Central memory CD8-positive, alpha-beta T cell (primary cell): ENCODE data around the gene SARDH.
A peak's percentile ranks its signal among the peaks of the same experiment; 100 is the strongest.
"Not testable (repeated sequence)": the region's sequence is repeated elsewhere in the genome, so short reads cannot be mapped to it uniquely, and the experiment has no call there.

Source experiments
- ATAC-seq: fragments of 150-1000 bp; cut with Tn5 transposase; replicated peaks from 2 replicates; pipeline ENCODE4 v1.10.0; 2022; ENCODE audit warnings: mild to moderate bottlenecking, moderate FRiP score, moderate number of reproducible peaks; ENCODE audit not compliant: poor library complexity, severe bottlenecking; ENCODE audit errors: extremely low read depth
- DNase-seq, 2 donors: peaks; one replicate each; pipeline ENCODE4 v3.0.0; 2021; ENCODE audit warnings: low spot score in 2 of 2
- H3K27ac Mint-ChIP-seq: one replicate; pipeline ENCODE4 v1.8.0; 2022; ENCODE audit warnings: low read depth, mild to moderate bottlenecking, moderate library complexity, mixed read lengths
- H3K27me3 Mint-ChIP-seq: one replicate; pipeline ENCODE4 v1.8.0; 2022; ENCODE audit warnings: mixed read lengths
- H3K36me3 Mint-ChIP-seq: one replicate; pipeline ENCODE4 v1.8.0; 2022; ENCODE audit warnings: mild to moderate bottlenecking, moderate library complexity, mixed read lengths; ENCODE audit not compliant: insufficient read depth
- H3K4me1 Mint-ChIP-seq: one replicate; pipeline ENCODE4 v1.8.0; 2022; ENCODE audit warnings: mixed read lengths
- H3K4me3 Mint-ChIP-seq: one replicate; pipeline ENCODE4 v1.8.0; 2022; ENCODE audit warnings: mild to moderate bottlenecking, moderate library complexity, mixed read lengths
- H3K9me3 Mint-ChIP-seq: one replicate; pipeline ENCODE4 v1.8.0; 2022; ENCODE audit warnings: mixed read lengths

Gene SARDH

GRCh38 chr9:133633681-133634080 is 104.5 kb downstream of the SARDH start:
- DNase-seq (no peak), ATAC-seq (no peak)
- Mint-ChIP-seq H3K4me1 (no peaks in the 10 kb centered on the region), H3K4me3 (no peak overlapping the region), H3K36me3 (no peaks in the 10 kb centered on the region), H3K9me3 (no peaks in the 10 kb centered on the region), H3K27me3 (peaks cover 10% of the 10 kb centered on the region), H3K27ac (no peak overlapping the region)

GRCh38 chr9:133632806-133633680 is 105.1 kb downstream of the SARDH start:
- H3K4me3 Mint-ChIP-seq, result no peak overlapping the region
- DNase-seq, result no peak

GRCh38 chr9:133631111-133631510 is 107.0 kb downstream of the SARDH start:
- H3K36me3 Mint-ChIP-seq, result no peaks in the 10 kb centered on the region
- DNase-seq (no peak), ATAC-seq (no peak)
- peaks cover 10% of the 10 kb centered on the region for H3K27me3 Mint-ChIP-seq
- H3K9me3 Mint-ChIP-seq, result peaks cover 7% of the 10 kb centered on the region
- H3K27ac Mint-ChIP-seq, result no peak overlapping the region
- no peaks in the 10 kb centered on the region for H3K4me1 Mint-ChIP-seq
- no peak overlapping the region for H3K4me3 Mint-ChIP-seq

More at GRCh38 chr9:133632806-133633680, 105.1 kb downstream of the SARDH start:
- no peak for ATAC-seq
- Mint-ChIP-seq H3K9me3 (no peaks in the 10 kb centered on the region), H3K27ac (no peak overlapping the region), H3K4me1 (no peaks in the 10 kb centered on the region), H3K27me3 (peaks cover 10% of the 10 kb centered on the region), H3K36me3 (no peaks in the 10 kb centered on the region)

DNA sequence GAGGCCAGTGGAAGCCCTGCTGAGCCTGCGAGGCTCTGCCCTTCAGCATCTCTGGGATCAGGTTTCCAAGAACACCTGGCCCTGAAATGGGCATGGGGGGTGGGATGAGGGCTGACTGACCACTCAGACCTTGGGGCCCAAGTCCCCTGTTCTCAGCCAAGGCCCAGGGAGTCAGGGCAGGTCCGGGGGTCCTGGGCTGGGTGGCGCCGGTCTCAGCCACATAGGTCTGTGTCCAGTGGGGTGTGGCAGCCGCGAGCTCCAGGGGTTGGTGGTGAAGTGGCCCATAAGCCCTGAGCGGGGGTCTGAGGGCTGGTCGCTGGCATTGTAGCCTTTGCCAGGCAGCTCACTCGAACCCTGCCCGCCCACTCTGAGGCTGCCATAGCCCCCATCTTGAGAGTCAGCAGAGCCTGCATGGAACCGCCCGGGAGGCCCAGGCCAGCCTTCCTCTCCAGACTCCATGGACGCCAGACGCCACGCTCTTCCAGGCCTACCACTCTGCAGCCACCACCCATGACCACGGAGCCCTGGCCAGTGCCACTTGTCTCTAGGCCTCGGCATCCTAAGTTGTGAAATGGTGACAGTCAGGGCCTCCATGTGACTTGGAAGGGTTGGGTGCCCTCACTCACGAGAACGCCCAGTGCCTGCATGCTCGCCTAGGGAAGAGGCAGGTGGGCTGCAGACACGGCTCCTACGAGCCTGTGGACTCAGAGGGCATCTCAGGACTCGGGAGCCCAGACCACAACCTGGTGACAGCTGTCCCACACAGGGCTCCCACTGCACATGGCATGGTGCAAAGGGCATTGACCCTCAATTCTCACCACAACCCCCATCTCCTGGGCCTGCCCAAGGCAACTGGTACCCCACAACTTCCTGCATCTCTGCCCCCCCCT is 108.7 kb downstream of the SARDH start:
- H3K4me3 Mint-ChIP-seq, result no peak overlapping the region
- H3K27ac Mint-ChIP-seq, result no peak overlapping the region
- peaks cover 9% of the 10 kb centered on the region for H3K9me3 Mint-ChIP-seq
- no peaks in the 10 kb centered on the region for H3K36me3 Mint-ChIP-seq
- H3K27me3 Mint-ChIP-seq, result peaks cover 10% of the 10 kb centered on the region
- no peaks in the 10 kb centered on the region for H3K4me1 Mint-ChIP-seq
- ATAC-seq (no peak), DNase-seq (no peak)

DNA sequence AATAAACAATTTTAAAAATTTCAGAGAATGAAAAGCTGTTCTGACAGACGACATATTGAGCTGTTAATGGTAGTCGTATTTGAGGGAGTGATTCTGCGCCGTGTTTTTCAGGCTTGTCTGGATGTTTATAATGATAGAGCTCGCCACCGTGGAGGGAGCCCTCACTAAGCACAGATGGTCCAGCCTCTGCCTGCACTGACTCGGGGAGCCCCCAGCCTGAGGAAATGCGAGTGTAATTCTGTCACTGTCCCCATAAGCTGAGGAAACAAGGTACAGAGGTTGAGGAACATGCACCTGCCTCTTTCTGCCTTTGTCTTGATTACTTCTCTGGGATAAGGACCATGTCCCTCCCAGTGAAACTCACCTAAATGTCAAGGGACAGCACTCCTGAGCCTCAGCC is 109.4 kb downstream of the SARDH start:
- no peak for DNase-seq
- peaks cover 9% of the 10 kb centered on the region for H3K9me3 Mint-ChIP-seq
- H3K27me3 Mint-ChIP-seq, result peaks cover 10% of the 10 kb centered on the region
- no peak for ATAC-seq
- no peaks in the 10 kb centered on the region for H3K36me3 Mint-ChIP-seq
- H3K4me1 Mint-ChIP-seq, result no peaks in the 10 kb centered on the region
- H3K27ac Mint-ChIP-seq, result no peak overlapping the region
- H3K4me3 Mint-ChIP-seq, result no peak overlapping the region

DNA sequence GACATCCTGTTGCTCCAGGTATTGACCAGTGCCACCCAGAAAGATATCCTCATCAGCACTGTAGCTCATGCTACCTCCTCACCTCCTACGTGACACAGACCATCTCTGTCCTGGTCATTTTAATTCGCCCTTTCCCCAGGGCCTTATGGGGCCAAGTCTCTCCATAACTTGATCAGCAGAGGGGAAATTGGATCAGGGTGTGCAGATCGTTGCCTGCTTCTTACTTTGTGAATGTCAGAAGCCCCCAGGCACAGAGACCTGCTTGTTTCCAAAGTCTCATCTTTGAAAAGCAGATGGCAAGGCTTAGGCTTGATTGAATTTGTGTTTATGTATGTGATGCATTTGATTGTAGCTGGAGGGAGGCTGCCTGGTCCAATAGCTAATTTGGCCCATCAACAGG is 110.8 kb downstream of the SARDH start:
- H3K4me1 Mint-ChIP-seq, result no peaks in the 10 kb centered on the region
- no peak overlapping the region for H3K4me3 Mint-ChIP-seq
- ATAC-seq (no peak), DNase-seq (no peak)
- H3K27me3 Mint-ChIP-seq, result peaks cover 10% of the 10 kb centered on the region
- H3K36me3 Mint-ChIP-seq, result no peaks in the 10 kb centered on the region
- H3K27ac Mint-ChIP-seq, result no peak overlapping the region
- H3K9me3 Mint-ChIP-seq, result peaks cover 9% of the 10 kb centered on the region

- H3K4me1 Mint-ChIP-seq, H3K36me3 Mint-ChIP-seq, ATAC-seq: not testable (repeated sequence)
These were observed 112.1 kb downstream of the SARDH start for GRCh38 chr9:133626008-133626407.

GRCh38 chr9:133622555-133622954 is 115.6 kb downstream of the SARDH start:
- Mint-ChIP-seq H3K27ac (peak overlapping the region; percentile 70), H3K27me3 (no peaks in the 10 kb centered on the region), H3K4me3 (no peak overlapping the region), H3K36me3 (peaks cover 4% of the 10 kb centered on the region), H3K9me3 (peaks cover 9% of the 10 kb centered on the region), H3K4me1 (peaks cover 29% of the 10 kb centered on the region)
- ATAC-seq (no peak), DNase-seq (no peak)

More at GRCh38 chr9:133626008-133626407, 112.1 kb downstream of the SARDH start:
- not testable (repeated sequence) for H3K4me3 Mint-ChIP-seq, H3K27ac Mint-ChIP-seq, H3K9me3 Mint-ChIP-seq, H3K27me3 Mint-ChIP-seq, DNase-seq

- Mint-ChIP-seq H3K9me3 (peaks cover 9% of the 10 kb centered on the region), H3K4me3 (no peak overlapping the region), H3K36me3 (peaks cover 4% of the 10 kb centered on the region), H3K4me1 (peaks cover 29% of the 10 kb centered on the region), H3K27ac (peak overlapping the region; percentile 70), H3K27me3 (no peaks in the 10 kb centered on the region)
- DNase-seq, result no peak
- no peak for ATAC-seq
These were observed 116.4 kb downstream of the SARDH start for GRCh38 chr9:133621725-133622267.

- ATAC-seq (peak; percentile 94), DNase-seq (peak in 1 of 2 donors; percentile 53)
- Mint-ChIP-seq H3K4me1 (peaks cover 29% of the 10 kb centered on the region), H3K36me3 (peaks cover 4% of the 10 kb centered on the region), H3K27me3 (peaks cover 15% of the 10 kb centered on the region), H3K9me3 (no peaks in the 10 kb centered on the region), H3K4me3 (peak overlapping the region; percentile 44), H3K27ac (peak overlapping the region; percentile 5)
These were observed 118.4 kb downstream of the SARDH start for GRCh38 chr9:133619791-133620190.

GRCh38 chr9:133618726-133619125 is 119.4 kb downstream of the SARDH start:
- Mint-ChIP-seq H3K4me1 (peaks cover 29% of the 10 kb centered on the region), H3K27me3 (peaks cover 25% of the 10 kb centered on the region), H3K4me3 (no peak overlapping the region), H3K27ac (peak overlapping the region; percentile 7), H3K36me3 (peaks cover 4% of the 10 kb centered on the region), H3K9me3 (no peaks in the 10 kb centered on the region)
- ATAC-seq (no peak), DNase-seq (no peak)

DNA sequence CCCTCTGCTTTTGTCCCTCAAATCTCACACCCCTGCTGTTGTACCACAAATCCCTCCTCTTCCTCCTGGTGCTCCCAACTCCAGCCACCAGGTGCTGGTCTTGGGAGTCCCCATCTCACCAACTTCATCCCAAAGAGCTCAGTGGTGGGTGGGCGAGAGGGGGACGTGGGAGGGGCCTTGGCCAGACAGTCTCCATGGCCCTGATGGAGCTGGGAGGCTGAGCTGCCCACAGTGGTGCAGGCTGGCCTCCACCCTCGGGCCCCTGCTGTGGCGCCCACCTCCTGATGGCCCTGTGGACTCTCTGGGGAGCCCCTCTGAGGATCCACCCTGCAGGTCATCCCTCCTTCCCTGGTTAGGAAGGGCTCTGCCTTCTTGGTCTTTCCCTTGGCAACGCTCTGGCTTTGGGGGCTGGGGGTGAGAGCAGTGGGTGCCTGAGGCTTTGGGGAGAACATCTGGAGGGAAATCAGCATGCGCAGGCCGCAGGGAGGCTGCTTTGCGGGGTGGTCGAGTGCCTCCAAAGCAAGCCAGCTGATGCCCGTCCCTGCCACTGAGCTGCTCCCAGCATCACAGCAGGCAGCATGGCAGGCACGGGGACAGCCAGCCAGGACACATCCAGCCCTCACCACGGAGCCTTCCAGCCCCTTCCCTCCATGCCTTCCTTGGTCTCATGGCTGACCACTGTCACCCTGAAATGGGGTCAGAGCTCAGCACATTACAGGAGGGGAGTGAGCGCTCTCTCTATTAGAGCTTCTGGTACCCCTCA is 121.3 kb downstream of the SARDH start:
- Mint-ChIP-seq H3K4me3 (no peak overlapping the region), H3K27ac (no peak overlapping the region), H3K9me3 (no peaks in the 10 kb centered on the region), H3K4me1 (peaks cover 29% of the 10 kb centered on the region), H3K36me3 (peaks cover 4% of the 10 kb centered on the region), H3K27me3 (peaks cover 39% of the 10 kb centered on the region)
- no peak for DNase-seq
- no peak for ATAC-seq
